WTC11 (cell line): ENCODE results near the gene NXN. TPM values are rescaled to one million over a fixed set of nuclear protein-coding genes. Genes with fewer than 3 reads are reported as not detected.

Experiments
- ATAC-seq: fragments of 200-7000 bp; cut with Tn5 transposase; 2 replicates; pipeline ENCODE4 v1.10.0; 2021; ENCODE audit warnings: mild to moderate bottlenecking, moderate library complexity
- CTCF ChIA-PET: fragments of 300-600 bp; sonication (Branson Sonifier 250); formaldehyde crosslinking; loops from one replicate; lab custom pipeline; 2021; ENCODE audit warnings: antibody characterized with exemption; lab: Charles Lee
- POLR2A ChIA-PET: fragments of 350-600 bp; sonication (Branson Sonifier 250); formaldehyde crosslinking; loops from one replicate; lab custom pipeline; 2021; ENCODE audit warnings: antibody characterized with exemption; lab: Charles Lee
- DNase-seq: peaks from one replicate; pipeline ENCODE4 v3.0.0; 2021; ENCODE audit warnings: low spot score
- H3K27ac Mint-ChIP-seq: 2 replicates; pipeline ENCODE4 v1.8.0; 2021; ENCODE audit warnings: mixed read lengths
- H3K27me3 Mint-ChIP-seq: 2 replicates; pipeline ENCODE4 v1.8.0; 2021; ENCODE audit warnings: low read depth, mild to moderate bottlenecking, moderate library complexity, mixed read lengths
- H3K36me3 Mint-ChIP-seq: 2 replicates; pipeline ENCODE4 v1.8.0; 2021; ENCODE audit warnings: mixed read lengths
- H3K4me1 Mint-ChIP-seq: 2 replicates; pipeline ENCODE4 v1.8.0; 2022; ENCODE audit warnings: mixed read lengths
- H3K4me3 Mint-ChIP-seq: 2 replicates; pipeline ENCODE4 v1.8.0; 2021; ENCODE audit warnings: mild to moderate bottlenecking, moderate library complexity, mixed read lengths
- H3K9me3 Mint-ChIP-seq: 2 replicates; pipeline ENCODE4 v1.8.0; 2021; ENCODE audit warnings: mixed read lengths
- CREM ChIP-seq: sonication (generic); formaldehyde crosslinking; IDR thresholded peaks from 2 replicates; pipeline ENCODE4 v1.8.1; 2022; ENCODE audit warnings: mild to moderate bottlenecking, missing genetic modification reagents, moderate library complexity
- ELF4 ChIP-seq: sonication (generic); formaldehyde crosslinking; IDR thresholded peaks from 2 replicates; pipeline ENCODE4 v1.8.1; 2022; ENCODE audit warnings: low read depth, mild to moderate bottlenecking, moderate library complexity, missing genetic modification reagents
- FOXK1 ChIP-seq: sonication (generic); formaldehyde crosslinking; IDR thresholded peaks from 2 replicates; pipeline ENCODE4 v1.8.0; 2022; ENCODE audit warnings: mild to moderate bottlenecking, moderate library complexity, missing genetic modification reagents
- KAT7 ChIP-seq: sonication (generic); formaldehyde crosslinking; IDR thresholded peaks from 2 replicates; pipeline ENCODE4 v1.8.1; 2023; ENCODE audit warnings: missing genetic modification reagents, mild to moderate bottlenecking, borderline replicate concordance
- NFE2L1 ChIP-seq: sonication (generic); formaldehyde crosslinking; IDR thresholded peaks from 2 replicates; pipeline ENCODE4 v1.8.1; 2023; ENCODE audit warnings: missing genetic modification reagents
- NR3C1 ChIP-seq: sonication (generic); formaldehyde crosslinking; conservative IDR thresholded peaks from 2 replicates; pipeline ENCODE4 v1.8.1; 2023; ENCODE audit warnings: low read depth, mild to moderate bottlenecking, missing genetic modification reagents
- TEAD1 ChIP-seq: sonication (generic); formaldehyde crosslinking; IDR thresholded peaks from 2 replicates; pipeline ENCODE4 v1.8.0; 2022; ENCODE audit warnings: mild to moderate bottlenecking, missing genetic modification reagents
- ZBTB21 ChIP-seq: sonication (generic); formaldehyde crosslinking; IDR thresholded peaks from 2 replicates; pipeline ENCODE4 v1.8.1; 2023; ENCODE audit warnings: mild to moderate bottlenecking, missing genetic modification reagents, borderline replicate concordance
- ZNF263 ChIP-seq: sonication (generic); formaldehyde crosslinking; IDR thresholded peaks from 2 replicates; pipeline ENCODE4 v1.8.1; 2022; ENCODE audit warnings: low read depth, mild to moderate bottlenecking, moderate library complexity, missing genetic modification reagents
- total RNA-seq: library from RNA; stranded (reverse); gene quantifications from 3 replicates; pipeline ENCODE4 v1.2.3, GENCODE V29; 2021
- TF ChIP-seq, protein P1 (sequence below): sonication (generic); formaldehyde crosslinking; conservative IDR thresholded peaks from 2 replicates; pipeline ENCODE4 v1.8.1; 2022; ENCODE audit warnings: mild to moderate bottlenecking, missing genetic modification reagents
- TF ChIP-seq, protein P2 (sequence below): sonication (generic); formaldehyde crosslinking; IDR thresholded peaks from 2 replicates; pipeline ENCODE4 v1.8.0; 2022; ENCODE audit warnings: mild to moderate bottlenecking, missing genetic modification reagents
- TF ChIP-seq, protein P3 (sequence below): sonication (generic); formaldehyde crosslinking; IDR thresholded peaks from 2 replicates; pipeline ENCODE4 v1.8.0; 2022; ENCODE audit warnings: mild to moderate bottlenecking, missing genetic modification reagents
- TF ChIP-seq, protein P4 (sequence below): sonication (generic); formaldehyde crosslinking; IDR thresholded peaks from 2 replicates; pipeline ENCODE4 v1.8.1; 2023; ENCODE audit warnings: mild to moderate bottlenecking, moderate library complexity, missing genetic modification reagents
- TF ChIP-seq, protein P5 (sequence below): sonication (generic); formaldehyde crosslinking; IDR thresholded peaks from 2 replicates; pipeline ENCODE4 v1.8.1; 2023; ENCODE audit warnings: mild to moderate bottlenecking, missing genetic modification reagents
- TF ChIP-seq, protein P6 (sequence below): sonication (generic); formaldehyde crosslinking; IDR thresholded peaks from 2 replicates; pipeline ENCODE4 v1.8.1; 2023; ENCODE audit warnings: mild to moderate bottlenecking, missing genetic modification reagents
- TF ChIP-seq, protein P7 (sequence below): sonication (generic); formaldehyde crosslinking; IDR thresholded peaks from 2 replicates; pipeline ENCODE4 v1.8.1; 2022; ENCODE audit warnings: mild to moderate bottlenecking, missing genetic modification reagents, moderate library complexity, borderline replicate concordance

The NXN gene
- total RNA-seq, 1 experiment from 2014 or later: 96.8 TPM

DNA sequence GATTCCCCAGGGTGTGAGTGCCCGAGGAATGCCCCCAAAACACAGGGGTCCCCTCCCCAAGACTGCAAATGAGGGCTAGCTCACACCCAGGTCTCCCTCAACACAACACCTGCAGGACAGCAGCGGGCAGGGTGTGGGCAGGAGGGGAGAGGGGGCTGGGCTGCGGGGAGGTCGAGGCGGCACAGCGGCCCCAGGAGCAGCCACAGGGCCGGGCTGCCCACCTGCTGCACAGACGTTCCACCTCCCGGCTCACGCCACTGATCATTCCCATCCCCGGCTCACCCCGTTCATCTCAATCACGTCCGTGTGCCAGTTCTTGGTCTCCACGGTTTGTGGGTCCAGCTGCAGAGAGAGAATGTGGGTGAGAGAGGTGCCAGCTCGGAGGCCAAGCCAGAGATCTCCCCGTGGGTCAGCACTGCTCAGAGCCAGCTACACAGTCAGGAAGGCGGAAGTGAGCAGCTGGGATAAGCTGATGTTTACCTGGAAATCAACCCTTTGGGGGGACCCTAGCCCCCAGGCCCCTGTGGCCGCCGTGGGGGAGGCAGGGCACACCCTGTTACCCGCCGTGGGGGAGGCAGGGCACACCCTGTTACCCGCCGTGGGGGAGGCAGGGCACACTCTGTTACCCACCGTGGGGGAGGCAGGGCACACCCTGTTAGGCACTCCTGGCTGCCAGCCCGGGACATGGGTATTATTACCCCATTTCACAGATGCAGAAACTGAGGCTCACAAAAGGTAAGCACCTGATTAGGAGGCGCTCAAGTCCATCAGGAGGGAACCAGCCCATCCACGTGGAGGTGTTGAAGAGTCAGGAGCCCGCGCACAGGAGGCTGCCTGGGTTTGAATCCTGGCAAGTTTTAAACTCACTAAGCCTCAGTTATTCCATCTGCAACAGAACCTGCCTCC, 33.5 kb upstream of the NXN start:
- ChIA-PET CTCF (interaction anchor here (0.9 to 1.2 kb wide), 2 partner anchors 43 to 174 kb away, joined by 3 to 4 read pairs; no protein-coding TSS in a partner anchor), POLR2A (no interaction called here)
- no peak overlapping the region for H3K4me3 Mint-ChIP-seq
- H3K4me1 Mint-ChIP-seq: no peaks in the 10 kb centered on the region
- no peaks in the 10 kb centered on the region for H3K27me3 Mint-ChIP-seq
- H3K9me3 Mint-ChIP-seq: no peaks in the 10 kb centered on the region
- no peak overlapping the region for H3K27ac Mint-ChIP-seq
- ATAC-seq (no peak), DNase-seq (no peak)
- TF ChIP-seq CREM (CRISPR knock-in tag): no peak
- TF ChIP-seq ZNF263 (CRISPR knock-in tag): no peak
- TF ChIP-seq, protein P1, sequence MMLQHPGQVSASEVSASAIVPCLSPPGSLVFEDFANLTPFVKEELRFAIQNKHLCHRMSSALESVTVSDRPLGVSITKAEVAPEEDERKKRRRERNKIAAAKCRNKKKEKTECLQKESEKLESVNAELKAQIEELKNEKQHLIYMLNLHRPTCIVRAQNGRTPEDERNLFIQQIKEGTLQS (CRISPR knock-in tag): no peak
- no peak for TF ChIP-seq FOXK1 (CRISPR knock-in tag)
- TF ChIP-seq, protein P2, sequence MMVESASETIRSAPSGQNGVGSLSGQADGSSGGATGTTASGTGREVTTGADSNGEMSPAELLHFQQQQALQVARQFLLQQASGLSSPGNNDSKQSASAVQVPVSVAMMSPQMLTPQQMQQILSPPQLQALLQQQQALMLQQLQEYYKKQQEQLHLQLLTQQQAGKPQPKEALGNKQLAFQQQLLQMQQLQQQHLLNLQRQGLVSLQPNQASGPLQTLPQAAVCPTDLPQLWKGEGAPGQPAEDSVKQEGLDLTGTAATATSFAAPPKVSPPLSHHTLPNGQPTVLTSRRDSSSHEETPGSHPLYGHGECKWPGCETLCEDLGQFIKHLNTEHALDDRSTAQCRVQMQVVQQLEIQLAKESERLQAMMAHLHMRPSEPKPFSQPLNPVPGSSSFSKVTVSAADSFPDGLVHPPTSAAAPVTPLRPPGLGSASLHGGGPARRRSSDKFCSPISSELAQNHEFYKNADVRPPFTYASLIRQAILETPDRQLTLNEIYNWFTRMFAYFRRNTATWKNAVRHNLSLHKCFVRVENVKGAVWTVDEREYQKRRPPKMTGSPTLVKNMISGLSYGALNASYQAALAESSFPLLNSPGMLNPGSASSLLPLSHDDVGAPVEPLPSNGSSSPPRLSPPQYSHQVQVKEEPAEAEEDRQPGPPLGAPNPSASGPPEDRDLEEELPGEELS (CRISPR knock-in tag): no peak
- TF ChIP-seq, protein P3, sequence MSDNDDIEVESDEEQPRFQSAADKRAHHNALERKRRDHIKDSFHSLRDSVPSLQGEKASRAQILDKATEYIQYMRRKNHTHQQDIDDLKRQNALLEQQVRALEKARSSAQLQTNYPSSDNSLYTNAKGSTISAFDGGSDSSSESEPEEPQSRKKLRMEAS (CRISPR knock-in tag): no peak
- TF ChIP-seq, protein P4, sequence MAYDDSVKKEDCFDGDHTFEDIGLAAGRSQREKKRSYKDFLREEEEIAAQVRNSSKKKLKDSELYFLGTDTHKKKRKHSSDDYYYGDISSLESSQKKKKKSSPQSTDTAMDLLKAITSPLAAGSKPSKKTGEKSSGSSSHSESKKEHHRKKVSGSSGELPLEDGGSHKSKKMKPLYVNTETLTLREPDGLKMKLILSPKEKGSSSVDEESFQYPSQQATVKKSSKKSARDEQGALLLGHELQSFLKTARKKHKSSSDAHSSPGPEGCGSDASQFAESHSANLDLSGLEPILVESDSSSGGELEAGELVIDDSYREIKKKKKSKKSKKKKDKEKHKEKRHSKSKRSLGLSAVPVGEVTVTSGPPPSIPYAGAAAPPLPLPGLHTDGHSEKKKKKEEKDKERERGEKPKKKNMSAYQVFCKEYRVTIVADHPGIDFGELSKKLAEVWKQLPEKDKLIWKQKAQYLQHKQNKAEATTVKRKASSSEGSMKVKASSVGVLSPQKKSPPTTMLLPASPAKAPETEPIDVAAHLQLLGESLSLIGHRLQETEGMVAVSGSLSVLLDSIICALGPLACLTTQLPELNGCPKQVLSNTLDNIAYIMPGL (CRISPR knock-in tag): no peak
- TF ChIP-seq, protein P5, sequence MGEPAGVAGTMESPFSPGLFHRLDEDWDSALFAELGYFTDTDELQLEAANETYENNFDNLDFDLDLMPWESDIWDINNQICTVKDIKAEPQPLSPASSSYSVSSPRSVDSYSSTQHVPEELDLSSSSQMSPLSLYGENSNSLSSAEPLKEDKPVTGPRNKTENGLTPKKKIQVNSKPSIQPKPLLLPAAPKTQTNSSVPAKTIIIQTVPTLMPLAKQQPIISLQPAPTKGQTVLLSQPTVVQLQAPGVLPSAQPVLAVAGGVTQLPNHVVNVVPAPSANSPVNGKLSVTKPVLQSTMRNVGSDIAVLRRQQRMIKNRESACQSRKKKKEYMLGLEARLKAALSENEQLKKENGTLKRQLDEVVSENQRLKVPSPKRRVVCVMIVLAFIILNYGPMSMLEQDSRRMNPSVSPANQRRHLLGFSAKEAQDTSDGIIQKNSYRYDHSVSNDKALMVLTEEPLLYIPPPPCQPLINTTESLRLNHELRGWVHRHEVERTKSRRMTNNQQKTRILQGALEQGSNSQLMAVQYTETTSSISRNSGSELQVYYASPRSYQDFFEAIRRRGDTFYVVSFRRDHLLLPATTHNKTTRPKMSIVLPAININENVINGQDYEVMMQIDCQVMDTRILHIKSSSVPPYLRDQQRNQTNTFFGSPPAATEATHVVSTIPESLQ: no peak
- TF ChIP-seq ELF4 (CRISPR knock-in tag): no peak
- no peak for TF ChIP-seq KAT7
- no peak for TF ChIP-seq ZBTB21 (CRISPR knock-in tag)
- no peak for TF ChIP-seq NR3C1 (CRISPR knock-in tag)
- no peak for TF ChIP-seq NFE2L1
- TF ChIP-seq, protein P6, sequence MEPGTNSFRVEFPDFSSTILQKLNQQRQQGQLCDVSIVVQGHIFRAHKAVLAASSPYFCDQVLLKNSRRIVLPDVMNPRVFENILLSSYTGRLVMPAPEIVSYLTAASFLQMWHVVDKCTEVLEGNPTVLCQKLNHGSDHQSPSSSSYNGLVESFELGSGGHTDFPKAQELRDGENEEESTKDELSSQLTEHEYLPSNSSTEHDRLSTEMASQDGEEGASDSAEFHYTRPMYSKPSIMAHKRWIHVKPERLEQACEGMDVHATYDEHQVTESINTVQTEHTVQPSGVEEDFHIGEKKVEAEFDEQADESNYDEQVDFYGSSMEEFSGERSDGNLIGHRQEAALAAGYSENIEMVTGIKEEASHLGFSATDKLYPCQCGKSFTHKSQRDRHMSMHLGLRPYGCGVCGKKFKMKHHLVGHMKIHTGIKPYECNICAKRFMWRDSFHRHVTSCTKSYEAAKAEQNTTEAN (CRISPR knock-in tag): no peak
- TF ChIP-seq TEAD1 (CRISPR knock-in tag): no peak
- TF ChIP-seq, protein P7, sequence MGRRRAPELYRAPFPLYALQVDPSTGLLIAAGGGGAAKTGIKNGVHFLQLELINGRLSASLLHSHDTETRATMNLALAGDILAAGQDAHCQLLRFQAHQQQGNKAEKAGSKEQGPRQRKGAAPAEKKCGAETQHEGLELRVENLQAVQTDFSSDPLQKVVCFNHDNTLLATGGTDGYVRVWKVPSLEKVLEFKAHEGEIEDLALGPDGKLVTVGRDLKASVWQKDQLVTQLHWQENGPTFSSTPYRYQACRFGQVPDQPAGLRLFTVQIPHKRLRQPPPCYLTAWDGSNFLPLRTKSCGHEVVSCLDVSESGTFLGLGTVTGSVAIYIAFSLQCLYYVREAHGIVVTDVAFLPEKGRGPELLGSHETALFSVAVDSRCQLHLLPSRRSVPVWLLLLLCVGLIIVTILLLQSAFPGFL (CRISPR knock-in tag): no peak
- no peaks in the 10 kb centered on the region for H3K36me3 Mint-ChIP-seq
